ENCODE measurements around the gene LGALS14.
"Not testable (repeated sequence)": the region's sequence is repeated elsewhere in the genome, so short reads cannot be mapped to it uniquely, and the experiment has no call there.

LGALS14 gene

GRCh38 chr19:39696387-39696786, 7.9 kb upstream of the LGALS14 start:
- no peak for DNase-seq

DNA sequence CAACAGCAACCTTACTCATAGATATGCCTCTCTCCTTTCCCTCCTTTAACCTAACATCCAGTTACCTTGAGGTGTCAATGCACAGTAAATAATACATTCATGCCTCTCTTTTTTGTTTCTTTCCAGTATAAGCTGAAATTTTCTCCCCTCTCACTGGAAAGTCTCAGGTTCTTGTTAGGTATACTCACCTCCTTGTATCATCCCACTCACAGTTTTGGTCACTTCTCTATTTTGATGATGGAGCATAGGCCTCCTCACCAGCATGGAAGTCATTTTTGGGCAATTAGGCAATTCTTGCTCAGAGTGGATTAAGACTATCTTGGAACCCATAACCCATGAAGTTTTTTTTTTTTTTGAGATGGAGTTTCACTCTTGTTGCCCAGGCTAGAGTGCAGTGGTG, 5.7 kb upstream of the LGALS14 start:
- no peak for DNase-seq

DNA sequence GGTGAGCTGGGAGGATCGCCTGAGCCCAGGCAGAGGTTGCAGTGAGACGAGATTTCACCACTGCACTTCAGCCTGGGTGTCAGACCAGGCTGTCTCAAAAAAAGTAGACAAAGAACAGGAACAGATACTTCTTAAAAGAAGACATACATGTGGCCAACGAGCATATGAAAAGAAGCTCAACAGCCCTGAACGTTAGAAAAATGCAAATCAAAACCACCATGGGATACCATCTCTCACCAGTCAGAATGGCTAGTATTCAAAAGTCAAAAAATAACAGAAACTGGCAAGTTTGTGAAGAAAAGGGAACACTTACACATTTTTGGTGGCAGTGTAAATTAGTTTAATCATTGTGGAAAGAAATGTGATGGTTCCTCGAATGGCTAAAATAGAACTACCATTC, 3.0 kb upstream of the LGALS14 start:
- no peak for DNase-seq

- DNase-seq, result no peak
Measured at GRCh38 chr19:39705578-39706188, 1.4 kb downstream of the LGALS14 start.

GRCh38 chr19:39708594-39708993, 4.3 kb downstream of the LGALS14 start:
- no peak for DNase-seq

DNA sequence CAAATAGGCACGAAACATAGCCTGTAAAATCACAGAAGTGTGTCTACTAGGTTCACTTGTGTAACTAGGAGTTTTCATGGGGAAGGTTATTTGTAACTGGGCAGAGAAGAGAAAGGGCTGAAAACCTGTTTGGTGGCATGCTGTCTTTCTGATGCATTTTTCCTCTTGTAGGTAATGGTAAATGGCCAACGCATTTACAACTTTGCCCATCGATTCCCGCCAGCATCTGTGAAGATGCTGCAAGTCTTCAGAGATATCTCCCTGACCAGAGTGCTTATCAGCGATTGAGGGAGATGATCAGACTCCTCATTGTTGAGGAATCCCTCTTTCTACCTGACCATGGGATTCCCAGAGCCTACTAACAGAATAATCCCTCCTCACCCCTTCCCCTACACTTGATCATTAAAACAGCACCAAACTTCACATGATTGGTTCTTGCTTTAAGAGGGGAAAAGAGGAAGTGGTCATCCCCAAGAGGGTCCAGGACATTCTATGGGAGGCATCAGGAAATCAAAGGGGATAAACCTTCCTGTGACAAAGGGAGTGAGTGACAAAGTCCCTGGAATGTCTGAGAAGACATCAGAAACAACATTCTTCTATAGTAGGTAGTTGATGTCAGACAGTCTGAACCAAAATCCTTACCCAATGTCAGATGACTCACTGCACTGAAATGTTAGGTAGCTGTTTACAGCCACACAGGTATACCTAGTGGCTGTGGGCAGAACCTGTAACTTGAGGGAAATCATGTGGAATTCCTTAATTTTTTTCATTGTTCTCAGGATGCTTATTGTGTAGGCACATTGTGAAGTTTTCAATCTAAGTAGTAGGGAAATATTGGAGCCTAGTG, 5.0 kb downstream of the LGALS14 start:
- no peak for DNase-seq

- DNase-seq, result no peak
Measured at GRCh38 chr19:39710333-39710890, 6.1 kb downstream of the LGALS14 start.

DNA sequence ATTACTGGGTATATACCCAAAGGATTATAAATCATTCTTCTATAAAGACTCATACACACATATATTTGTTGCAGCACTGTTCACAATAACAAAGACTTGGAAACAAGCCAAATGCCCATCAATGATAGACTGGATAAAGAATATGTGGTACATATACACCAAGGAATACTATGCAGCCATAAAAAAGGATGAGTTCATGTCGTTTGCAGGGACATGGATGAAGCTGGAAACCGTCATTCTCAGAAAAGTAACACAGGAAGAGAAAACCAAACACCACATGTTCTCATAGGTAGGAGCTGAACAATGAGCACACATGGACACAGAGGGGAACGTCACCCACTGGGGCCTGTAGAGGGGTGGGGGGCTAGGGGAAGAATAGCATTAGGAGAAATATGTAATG, 15.9 kb downstream of the LGALS14 start:
- DNase-seq, result not testable (repeated sequence)

- no peak for DNase-seq
Measured at GRCh38 chr19:39725995-39726394, 21.7 kb downstream of the LGALS14 start.

DNA sequence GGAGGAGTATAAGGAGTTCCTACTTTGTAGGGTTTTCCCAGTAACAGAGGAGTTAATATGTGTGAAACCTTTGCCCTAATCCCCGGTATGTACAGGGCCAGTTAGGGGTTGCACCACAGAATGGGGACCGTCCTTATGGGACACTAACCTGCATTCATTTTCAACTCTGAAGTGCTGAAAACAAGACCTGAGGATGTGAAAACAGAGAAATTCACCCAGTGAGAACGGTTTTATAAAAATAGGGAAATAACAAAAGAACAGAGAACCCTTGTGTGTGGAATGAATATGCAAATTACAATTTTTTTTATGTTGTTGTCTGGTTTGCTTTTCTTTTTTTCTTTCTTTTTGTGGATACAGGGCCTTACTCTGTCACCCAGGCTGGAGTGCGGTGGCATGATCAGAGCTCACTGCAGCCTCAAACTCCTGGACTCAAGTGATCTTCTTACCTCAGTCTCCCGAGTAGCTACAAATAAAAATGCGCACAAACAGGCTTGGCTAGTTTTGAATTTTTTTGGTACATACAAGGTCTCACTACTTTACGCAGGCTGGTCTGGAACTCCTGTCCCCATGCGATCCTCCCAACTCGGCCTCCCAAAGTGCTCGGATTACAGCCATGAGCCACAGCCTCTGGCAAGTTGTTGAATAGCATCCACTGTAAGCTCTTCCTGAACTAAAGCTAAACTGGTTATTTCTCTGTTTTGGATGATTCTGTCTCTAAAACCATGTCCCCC, 23.0 kb downstream of the LGALS14 start:
- DNase-seq, result no peak

DNA sequence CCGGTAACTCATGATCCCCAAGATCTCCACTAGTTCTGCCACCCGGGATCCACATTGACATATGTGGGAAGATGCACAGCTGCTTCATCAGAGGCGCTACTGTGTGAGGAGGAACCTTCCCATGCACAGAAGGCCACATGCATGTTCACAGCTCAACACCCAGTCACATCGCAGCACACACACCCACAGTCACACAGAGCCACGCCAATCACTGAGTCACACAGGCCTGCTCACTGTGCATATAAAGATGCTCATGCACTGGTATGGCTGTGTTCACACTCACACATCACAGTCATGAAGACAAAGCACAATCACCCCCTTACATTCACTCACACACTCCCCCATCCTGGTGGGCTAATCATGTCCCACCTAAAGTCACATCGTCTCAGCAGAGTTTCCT, 23.8 kb downstream of the LGALS14 start:
- no peak for DNase-seq

- DNase-seq, result no peak
Measured at GRCh38 chr19:39729594-39729993, 25.3 kb downstream of the LGALS14 start.

- no peak for DNase-seq
Measured at GRCh38 chr19:39731685-39732084, 27.4 kb downstream of the LGALS14 start.

- DNase-seq, result no peak
Measured at GRCh38 chr19:39733841-39734240, 29.6 kb downstream of the LGALS14 start.

- no peak for DNase-seq
Measured at GRCh38 chr19:39735688-39736087, 31.4 kb downstream of the LGALS14 start.

DNA sequence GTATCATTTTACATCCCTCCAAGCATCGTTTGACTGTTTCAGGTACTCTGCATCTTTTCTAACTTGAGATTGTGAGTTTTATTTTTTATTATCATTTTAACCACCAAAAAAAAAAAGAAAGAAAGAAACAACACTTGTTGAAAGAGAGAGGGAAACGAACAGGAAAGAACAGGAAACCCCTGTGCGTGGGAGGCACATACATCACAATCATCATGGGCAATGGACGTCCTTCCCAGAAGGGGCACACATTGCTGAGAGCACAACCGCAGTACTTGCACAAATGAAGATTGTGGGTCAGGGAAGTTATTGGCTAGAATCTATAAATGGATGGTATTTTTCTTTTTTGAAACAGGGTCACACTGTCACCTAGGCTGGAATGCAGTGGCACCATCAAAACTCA, 31.8 kb downstream of the LGALS14 start:
- no peak for DNase-seq

- DNase-seq, result no peak
Measured at GRCh38 chr19:39737351-39737750, 33.1 kb downstream of the LGALS14 start.

GRCh38 chr19:39737891-39738290, 33.6 kb downstream of the LGALS14 start, which contains the start of gene CLC:
TSS of gene CLC (minus strand) at chr19:39738029. CDS start at chr19:39737952, 77 bp downstream.
- DNase-seq, result no peak

DNA sequence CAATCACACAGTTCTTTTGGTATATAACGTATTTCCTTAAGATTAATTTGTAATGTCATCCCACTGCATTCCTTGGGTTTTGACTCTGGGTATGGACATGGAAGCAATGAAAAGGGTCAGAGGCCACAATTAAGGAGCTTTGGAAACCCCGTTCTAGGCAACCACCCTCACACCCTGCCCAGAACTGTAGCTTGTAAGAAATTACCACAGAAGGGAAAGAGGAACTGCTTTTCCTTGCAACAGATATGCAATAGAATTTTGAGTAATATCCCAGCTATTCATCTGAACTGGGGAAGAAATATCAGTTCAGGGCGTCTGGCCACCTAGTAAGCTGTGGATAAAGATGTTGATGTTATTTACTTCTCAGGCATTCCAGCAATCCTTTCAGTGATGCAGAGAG, 34.5 kb downstream of the LGALS14 start:
- no peak for DNase-seq

- DNase-seq, result no peak
Measured at GRCh38 chr19:39740395-39740794, 36.1 kb downstream of the LGALS14 start.

DNA sequence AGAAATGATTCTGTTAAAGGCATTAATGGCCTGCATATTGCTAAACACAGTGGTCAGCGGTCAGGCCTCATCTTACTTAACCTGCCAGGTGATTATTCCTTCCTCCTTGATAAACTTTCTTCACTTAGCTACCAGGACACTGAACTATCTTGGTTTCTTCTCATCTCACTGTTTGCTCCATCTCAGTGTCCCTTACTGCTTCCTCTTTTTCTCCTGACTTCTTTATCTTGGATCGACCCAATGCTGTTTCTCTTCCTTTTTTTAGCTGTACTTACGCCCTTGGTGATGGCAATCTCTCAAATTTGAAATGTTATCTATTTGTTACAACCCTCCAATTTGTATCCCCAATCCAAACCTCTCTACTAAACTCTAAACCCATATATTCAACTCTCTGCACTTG, 41.4 kb downstream of the LGALS14 start:
- DNase-seq, result no peak

- DNase-seq, result no peak
Measured at GRCh38 chr19:39746836-39747529, 42.7 kb downstream of the LGALS14 start.

GRCh38 chr19:39749981-39750380, 45.7 kb downstream of the LGALS14 start:
- DNase-seq, result no peak

Data from fibroblast of skin of back (primary cell).